Anterior cingulate cortex (tissue), 58 donors: ENCODE measurements around the gene EDDM3A.
"Not testable (repeated sequence)": the region's sequence is repeated elsewhere in the genome, so short reads cannot be mapped to it uniquely, and the experiment has no call there.

Experiments used
- DNase-seq, 58 donors: peaks; one replicate each; lab custom pipeline; 2025; lab: John Stamatoyannopoulos, UW

The EDDM3A gene

DNA sequence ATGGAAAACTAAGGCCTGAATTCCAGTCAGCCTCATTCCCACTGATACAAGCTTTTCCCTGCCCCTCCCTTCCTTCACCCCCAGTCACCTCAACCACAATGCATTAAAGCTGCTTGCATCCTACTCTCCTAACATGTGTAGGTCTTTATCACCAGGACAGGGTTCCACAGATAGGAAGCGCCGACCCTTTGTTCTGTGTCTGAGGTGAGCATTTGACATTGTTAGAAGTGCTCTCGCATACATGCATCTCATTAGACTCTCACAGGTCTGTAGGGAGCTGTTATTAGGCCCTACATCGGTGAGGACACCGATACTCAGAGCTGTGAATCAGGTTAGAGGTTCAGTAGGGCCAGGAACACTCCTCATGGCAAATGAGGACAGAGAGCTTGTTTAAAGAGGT, 13.2 kb upstream of the EDDM3A start:
- no peak for DNase-seq

DNA sequence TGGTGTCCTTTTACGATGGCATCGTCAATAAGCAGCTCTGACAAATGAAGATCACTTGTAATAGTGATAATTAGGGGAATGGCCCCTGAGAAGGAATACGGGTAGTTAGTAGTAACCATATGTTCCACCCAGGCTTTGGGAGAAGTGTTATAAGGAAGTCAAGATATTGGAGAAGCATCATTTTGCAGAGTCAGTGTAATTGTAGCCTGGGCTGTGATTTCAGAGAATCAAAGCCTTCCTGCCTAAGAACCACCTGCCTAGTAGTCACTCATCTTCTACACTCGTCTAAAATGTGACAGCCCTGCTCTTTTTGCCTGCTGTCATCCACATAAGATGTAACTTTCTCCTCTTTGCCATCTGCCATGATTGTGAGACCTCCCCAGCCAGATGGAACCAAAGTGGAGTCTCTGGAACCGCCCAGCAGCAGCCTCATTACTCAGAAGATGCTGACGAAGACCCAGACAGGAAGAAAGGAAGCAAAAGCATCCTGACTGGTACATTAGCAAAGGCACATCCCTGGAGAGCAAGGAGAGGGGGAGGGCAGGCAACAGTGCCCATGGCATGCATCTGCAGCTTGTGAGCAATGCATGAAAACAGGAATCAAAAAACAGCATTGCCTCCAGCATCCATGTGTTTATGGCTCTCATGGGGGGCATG, 12.6 kb upstream of the EDDM3A start:
- DNase-seq = peak in 2 of 58 donors; percentile 0 to 8

DNA sequence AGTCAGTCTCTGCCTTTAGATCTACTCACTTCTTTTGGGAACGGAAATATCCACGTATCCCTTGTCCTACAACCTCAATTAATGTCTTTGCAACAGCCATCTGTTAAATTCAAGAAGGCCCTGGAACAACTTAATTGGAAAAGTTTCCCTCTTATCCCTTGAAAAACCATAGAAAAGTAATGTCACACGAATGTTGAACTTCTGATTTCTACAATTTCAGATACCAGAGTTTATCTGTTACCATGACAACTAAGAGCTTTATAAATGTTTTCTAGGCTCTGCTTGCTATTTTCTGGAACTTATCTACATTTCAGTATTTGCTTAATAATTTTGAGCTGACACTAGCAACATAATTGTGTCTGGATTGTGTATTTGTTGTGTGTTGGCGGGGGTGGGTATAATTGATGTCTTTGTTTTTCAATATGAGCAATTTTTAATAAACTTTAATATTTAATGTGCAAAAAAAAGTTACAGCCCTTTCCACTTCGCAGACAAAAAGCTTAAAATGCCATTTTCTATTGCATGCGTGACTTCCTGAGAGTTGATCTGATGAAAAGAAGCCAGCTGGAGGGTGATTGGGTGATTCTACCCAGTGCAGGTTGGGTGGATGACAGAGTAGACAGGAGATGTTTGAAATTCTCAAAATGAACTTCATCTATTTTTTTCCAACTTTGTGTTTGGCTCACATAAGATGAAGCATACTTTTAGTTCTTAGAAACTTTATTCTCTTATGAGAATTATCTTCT, 11.8 kb upstream of the EDDM3A start:
- no peak for DNase-seq

DNA sequence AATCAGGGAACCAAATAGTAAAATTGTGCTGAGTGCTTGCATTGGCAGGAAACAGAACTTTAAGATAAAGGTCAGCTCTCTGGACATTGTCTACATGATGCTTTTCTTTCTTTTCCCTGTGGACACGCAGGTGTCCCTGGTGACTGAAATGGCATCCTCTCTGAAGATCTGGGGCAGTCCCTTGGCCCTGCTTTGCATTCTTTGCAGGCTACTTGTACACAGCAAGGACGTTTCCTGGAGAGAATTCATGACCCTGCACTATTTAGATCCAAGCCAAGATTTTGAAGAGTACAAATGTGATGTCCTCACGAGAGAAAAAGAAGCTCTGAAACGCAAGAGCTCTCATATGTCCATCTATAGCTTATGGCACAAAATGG, 11.3 kb upstream of the EDDM3A start:
- no peak for DNase-seq

DNA sequence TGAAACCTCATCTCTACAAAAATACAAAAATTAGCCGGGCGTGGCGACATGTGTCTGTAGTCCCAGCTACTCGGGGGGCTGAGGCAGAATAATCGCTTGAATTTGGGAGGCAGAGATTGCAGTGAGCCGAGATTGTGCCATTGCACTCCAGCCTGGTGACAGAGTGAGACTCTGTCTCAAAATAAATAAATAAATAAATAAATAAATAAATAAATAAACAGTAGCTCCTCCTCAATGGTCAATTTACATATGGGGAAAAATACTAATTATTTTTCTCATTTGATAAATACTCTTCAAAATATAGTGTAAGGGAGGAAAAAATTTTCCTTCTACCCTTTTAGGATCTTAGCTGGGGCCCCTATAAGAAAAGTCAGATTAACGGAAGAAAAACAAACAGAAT, 7.4 kb upstream of the EDDM3A start:
- not testable (repeated sequence) for DNase-seq

DNA sequence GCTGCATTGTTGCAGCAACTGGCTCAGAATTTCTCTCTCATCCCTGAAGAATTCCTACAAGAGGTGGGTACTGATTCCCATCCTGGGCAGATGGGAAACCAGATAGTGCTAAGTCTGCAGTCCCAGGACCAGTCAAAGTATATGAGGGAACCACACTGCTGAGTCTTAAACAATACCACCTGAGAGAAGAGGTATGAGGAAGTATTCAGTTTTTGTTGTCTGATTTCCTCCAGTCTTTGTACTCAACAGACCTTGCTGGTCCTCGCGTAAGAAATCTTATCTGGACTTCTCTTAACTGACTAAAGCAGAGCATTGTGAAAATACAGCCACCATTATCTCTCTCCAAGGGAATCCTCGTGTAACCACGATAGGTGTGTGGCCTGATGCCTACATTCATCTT, 3.6 kb upstream of the EDDM3A start:
- DNase-seq = no peak

DNA sequence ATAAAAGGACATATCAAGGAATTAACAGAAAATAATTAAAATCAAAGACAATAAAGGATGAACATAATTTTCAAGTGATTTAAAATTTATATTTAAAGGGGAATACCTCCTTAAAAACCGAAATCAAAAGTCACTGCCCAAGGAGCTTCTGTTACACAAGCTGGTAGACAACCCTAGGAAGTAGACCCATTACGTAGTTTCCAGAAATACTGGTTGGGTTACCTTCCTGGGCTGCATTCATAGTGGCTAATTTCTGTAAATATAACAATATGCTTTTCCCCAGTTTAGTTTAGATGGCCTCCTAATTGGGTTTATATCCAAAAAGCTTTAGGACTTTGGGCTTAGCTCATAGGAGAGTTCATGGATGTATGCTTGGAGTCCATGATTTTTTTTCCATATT, 2.1 kb upstream of the EDDM3A start:
- DNase-seq = no peak

DNA sequence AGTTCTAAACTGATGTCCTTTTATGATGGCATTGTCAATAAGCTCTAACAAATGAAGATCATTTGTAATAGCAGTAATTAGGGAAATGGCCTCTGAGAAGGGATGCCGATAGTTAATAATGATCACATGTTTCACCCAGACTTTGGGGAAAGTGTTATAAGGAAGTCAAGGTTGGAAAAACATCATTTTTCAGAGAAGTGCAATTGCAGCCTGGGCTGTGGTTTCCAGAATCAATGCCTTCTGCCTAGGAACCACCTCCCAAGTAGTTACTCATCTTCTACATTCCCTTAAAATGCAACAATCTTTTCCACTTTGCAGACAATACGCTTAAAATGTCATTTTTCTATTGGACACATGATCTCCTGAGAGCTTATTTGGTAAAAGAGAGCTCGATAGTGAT, 879 bp downstream of the EDDM3A start:
- no peak for DNase-seq

DNA sequence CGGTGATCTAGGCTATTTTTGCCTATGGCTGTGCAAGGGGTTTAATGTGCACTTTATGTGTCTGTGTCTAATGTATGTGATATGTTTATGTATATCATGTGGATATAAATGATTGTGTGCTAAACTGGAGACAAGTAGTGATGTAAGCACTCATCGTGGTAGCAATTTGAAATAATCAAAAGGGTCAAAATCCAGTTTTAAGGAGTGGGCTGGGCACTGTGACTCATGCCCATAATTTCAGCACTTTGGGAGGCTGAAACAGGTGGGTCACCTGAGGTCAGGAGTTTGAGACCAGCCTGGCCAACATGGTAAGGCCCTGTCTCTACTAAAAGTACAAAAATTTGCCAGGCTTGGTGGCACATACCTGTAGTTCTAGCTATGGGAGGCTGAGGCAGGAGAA, 2.8 kb downstream of the EDDM3A start:
- DNase-seq = no peak

DNA sequence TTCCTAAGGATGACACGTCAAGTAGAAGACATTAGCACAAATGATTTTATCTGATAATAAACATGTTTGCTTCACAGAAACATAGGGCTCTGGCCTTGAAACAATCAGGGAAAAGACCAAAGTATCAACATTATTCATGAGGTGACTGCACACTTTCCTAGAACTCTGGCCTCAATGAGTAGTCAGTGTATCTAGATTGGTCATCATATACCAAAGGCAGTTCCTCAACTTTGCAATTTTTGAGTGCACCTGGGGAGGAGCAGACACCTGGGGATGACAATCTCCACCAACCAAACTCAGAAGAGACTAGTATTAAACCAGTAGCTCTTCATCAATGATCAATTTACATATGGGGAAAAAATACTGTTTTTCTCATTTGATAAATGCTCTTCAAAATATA, 4.5 kb downstream of the EDDM3A start:
- DNase-seq = no peak

DNA sequence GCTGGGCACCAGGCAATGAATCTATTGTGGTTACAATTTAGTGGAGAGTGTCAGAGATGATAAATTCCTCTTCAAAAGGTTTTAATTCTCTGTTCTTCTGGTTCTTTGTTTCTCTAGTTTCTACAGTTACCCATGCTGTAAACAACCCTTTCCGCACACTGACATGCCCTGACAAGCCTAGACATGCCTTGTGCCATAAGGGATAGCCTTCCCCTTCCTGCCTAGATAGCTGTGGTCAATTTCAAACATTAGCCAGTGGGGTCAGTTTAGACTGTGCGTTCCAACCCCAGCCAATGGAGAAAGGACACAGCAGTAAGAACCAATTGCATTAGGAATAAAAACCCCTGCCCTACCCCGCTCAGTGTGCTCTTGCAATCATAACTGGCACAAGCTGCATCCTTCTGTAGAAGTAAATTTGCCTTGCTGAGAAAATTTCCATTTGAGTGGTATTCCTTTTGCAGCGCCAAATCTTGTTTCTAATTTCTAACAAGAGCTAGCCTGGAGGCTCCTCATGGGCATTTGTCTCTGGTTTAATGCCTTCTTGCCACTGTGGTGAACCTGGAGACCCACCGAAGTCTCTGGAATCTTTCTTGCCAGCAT, 6.4 kb downstream of the EDDM3A start:
- no peak for DNase-seq

DNA sequence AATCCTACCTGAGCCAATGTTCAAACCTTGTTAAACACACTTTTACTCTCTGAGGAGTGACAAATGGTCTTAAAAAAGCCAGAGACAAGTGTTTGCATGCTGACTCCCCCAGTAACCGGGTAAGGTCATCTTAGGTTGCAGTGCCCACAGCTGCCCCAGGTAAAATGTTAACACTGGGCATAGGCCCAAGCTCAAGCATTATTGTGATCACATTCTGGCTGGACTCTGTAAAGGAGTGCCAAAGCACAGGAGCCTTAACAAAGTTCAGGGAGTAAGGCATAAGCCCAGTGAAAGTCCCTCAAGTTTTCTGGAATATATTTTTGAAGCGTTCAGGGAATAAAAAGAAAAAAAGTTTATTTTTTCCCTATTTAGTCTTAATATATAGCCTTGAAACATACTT, 8.6 kb downstream of the EDDM3A start:
- DNase-seq = no peak

DNA sequence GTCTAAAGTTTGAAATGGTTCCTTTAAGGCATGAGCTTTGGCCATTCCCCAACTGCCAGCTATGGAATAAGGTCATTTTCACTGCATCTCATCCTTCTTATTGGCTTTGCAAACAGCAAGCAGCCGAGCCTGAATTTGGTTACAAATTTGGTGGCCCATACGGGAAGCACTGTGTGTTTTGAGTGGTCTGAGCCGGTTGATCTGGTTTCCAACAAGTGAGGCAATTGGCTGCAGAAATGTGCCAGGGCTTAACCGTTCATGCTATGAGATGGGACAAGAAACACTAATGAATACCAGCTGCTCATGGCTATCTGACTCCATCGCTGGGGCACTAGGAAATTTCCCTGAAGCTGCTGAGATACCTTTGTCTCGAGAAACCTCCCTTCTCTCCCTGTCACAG, 9.3 kb downstream of the EDDM3A start:
- DNase-seq = no peak

DNA sequence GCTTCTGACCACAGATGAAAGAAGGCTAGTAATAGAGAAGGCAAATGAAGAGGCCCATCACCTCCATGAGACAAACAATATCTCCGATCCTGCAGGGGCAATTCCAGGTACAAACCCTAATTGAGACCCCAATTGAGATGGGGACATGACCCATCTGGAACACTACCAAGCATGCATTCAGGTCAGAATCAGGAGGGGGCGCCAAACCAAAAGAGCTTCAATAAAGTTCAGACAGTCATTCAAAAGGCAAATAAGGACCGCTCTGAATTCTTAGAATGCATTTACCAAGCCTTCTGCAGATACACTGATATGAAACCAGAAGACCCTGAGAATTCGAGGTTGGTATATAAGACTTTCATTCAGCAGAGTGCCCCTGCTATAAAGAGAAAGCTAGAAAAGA, 12.3 kb downstream of the EDDM3A start:
- DNase-seq = peak in 9 of 58 donors; percentile 1 to 14 (median 4)

DNA sequence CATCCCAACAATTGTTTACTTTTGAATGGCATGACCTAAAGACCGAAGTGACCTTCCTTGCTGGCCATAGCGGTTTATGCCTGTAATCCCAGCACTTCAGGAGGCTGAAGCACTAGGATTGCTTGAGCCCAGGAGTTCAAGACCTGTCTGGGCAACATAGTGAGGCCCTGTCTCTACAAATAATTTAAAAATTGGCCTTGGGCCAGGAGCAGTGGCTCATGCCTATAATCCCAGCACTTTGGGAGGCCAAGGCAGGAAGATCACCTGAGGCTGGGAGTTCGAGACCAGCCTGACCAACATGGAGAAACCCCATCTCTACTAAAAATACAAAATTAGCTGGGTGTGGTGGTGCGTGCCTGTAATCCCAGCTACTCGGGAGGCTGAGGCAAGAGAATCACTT, 13.8 kb downstream of the EDDM3A start:
- not testable (repeated sequence) for DNase-seq

DNA sequence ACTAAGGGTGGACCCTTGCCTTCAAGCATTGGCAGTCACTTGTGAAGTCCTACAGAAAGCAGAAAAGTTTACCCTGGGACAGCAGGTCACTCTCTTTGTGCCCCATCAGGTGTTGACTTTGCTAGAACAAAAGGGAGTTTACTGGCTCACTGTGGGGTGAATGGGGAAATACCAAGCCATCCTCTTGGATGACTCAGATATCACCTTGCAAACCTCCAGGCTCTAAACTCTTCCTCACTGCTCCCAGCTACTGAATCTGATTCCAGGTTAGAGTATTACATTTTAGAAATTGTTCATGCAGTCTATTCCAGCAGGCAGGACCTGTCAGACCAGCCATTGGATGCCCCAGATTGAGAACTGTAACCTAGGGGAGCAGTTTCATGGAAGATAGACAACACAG, 15.3 kb downstream of the EDDM3A start:
- DNase-seq = no peak

DNA sequence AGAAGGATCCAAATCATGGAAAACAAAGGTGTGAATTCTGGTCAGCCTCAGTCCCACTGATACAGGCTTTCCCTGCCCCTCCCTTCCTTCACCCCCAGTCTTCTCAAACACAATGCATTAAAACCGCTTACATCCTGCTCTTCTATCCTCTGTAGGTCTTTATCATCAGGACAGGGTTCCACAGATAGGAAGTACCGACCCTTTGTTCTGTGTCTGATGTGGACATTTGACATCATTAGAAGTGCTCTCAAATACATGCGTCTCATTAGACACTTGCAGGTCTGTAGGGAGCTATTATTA, 22.9 kb downstream of the EDDM3A start:
- DNase-seq = no peak

DNA sequence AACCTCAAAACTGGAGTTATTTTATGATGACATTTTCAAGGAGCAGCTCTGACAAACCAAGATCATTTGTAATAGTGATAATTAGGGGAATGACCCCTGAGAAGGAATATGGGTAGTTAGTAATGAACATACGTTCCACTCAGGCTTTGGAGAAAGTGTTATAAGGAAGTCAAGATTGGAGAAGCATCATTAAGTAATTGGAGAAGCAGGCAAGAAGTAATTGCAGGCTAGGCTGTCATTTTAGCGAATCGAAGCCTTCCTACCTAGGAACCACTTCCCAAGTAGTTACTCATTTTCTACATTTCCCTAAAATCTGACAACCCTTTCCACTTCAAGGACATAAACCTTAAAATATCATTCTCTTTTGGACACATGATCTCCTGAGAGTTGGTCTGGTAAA, 23.7 kb downstream of the EDDM3A start:
- no peak for DNase-seq

DNA sequence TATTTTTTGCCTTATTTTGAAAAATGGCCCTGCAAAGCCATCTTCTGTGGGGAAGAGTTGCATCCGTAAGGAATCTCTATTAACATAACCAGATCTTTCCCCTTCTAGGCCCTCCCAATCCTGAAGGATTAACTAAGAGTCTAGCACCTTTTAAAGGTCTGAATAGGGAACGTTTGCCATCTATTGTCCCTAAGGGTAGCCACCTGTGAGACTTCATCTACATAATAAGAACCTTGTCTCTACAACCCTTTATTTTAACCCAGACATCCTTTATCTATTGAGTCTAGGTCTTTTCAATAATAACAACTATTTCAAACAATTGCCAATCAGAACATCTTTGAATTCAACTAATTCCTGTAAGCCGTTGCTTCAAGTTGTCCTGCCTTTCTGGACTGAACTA, 27.0 kb downstream of the EDDM3A start:
- DNase-seq = no peak

DNA sequence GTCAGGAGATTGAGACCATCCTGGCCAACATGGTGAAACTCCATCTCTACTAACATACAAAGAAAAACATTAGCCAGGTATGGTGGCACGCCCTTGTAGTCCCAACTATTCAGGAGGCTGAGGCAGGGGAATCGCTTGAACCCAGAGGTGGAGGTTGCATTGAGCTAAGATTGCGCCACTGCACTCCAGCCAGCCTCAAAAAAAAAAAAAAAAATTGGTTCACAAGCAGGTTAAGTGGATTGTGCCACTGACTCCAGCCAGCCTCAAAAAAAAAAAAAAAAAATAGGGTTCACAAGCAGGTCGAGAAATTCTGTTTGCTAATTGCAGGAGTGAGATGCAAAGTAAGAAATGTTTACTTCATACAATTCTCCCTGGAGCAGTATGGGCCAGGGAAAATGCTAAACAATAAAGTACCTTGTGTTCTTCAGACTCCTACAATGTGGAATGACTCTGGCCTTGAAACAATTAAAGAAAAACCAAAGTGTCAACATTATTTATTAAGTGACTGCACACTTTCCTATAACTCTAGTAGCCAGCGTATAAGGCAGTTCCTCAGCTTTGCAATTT, 28.7 kb downstream of the EDDM3A start:
- no peak for DNase-seq

DNA sequence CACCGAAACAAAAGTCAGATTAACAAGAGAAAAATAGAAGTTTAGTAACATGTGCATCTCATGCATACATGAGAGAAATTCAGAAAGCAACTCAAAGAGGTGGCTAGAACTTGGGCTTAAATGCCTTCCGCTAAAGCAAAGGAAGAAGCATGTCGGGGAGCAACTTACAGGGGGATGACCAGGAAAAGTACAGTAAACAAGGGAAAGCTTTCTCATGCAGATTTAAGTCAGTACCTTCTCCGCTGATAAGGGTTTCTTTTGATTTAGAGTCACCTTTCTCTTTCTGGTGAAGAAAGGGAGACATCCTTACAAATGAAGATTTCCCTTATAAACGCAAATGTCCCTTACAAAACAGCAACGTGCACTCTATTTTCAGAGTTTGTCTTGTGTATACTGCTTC, 29.4 kb downstream of the EDDM3A start:
- DNase-seq = no peak

DNA sequence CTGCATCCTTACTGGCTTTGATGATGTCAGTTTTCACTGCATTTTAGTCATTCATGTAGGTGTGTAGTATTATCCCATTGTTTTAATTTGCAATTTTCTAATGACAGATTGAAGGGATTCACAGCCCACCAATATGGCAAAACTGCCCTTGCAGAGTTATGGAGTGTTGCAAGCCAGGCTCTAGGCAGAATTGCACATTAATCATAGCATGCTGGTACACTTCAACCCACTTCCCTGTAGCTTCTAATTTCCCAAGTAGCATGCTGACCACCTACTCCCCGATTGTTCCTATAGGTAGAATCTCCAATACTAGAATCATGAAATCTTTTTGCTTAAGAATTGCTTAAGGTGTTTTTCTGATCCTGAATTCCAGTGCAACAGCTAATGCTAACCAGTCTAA, 30.2 kb downstream of the EDDM3A start:
- DNase-seq = no peak
